GM13976 (cell line): ENCODE results near the gene PDE4D.

Source experiments
- DNase-seq: peaks from one replicate; pipeline ENCODE4 v3.0.0; 2012; ENCODE audit warnings: low spot score
- CTCF ChIP-seq: IDR thresholded peaks from 2 replicates; pipeline ENCODE4 v1.5.1; 2012; ENCODE audit warnings: borderline replicate concordance, mild to moderate bottlenecking; ENCODE audit not compliant: insufficient read depth; ENCODE audit errors: extremely low read depth, missing control alignments, control extremely low read depth
- in situ Hi-C: fragments of 300-500 bp; cut with MboI; formaldehyde crosslinking; loops from one replicate; pipeline ENCODE4 v1.12.0; 2022; ENCODE audit warnings: low sequenced_read_pairs, mixed read lengths, inconsistent platforms; ENCODE audit not compliant: unreplicated experiment

Gene PDE4D

GRCh38 chr5:59866661-59867060 lies 26.9 kb downstream of the PDE4D start:
- no peak for DNase-seq
- no peak for TF ChIP-seq CTCF
- in situ Hi-C loops: no loop called here

- in situ Hi-C loops: no loop called here
- DNase-seq: no peak
- no peak for TF ChIP-seq CTCF
Measured at GRCh38 chr5:59864718-59865117, 28.8 kb downstream of the PDE4D start.

GRCh38 chr5:59863777-59864176 lies 29.7 kb downstream of the PDE4D start:
- in situ Hi-C loops: no loop called here
- TF ChIP-seq CTCF: no peak
- DNase-seq: no peak

GRCh38 chr5:59856358-59856757 lies 37.2 kb downstream of the PDE4D start:
- TF ChIP-seq CTCF: no peak
- no peak for DNase-seq
- in situ Hi-C loops: no loop called here

- no peak for DNase-seq
- no peak for TF ChIP-seq CTCF
Measured at GRCh38 chr5:59850766-59851165, 42.8 kb downstream of the PDE4D start.

GRCh38 chr5:59847586-59847985 lies 45.9 kb downstream of the PDE4D start:
- in situ Hi-C loops: no loop called here
- no peak for DNase-seq
- TF ChIP-seq CTCF: no peak

More at GRCh38 chr5:59850766-59851165, 42.8 kb downstream of the PDE4D start:
- in situ Hi-C loops: no loop called here

GRCh38 chr5:59845730-59846129 lies 47.8 kb downstream of the PDE4D start:
- no peak for DNase-seq
- in situ Hi-C loops: no loop called here

More at GRCh38 chr5:59845730-59846129, 47.8 kb downstream of the PDE4D start:
- TF ChIP-seq CTCF: no peak
